Testis (tissue), 3 donors: ENCODE results near the gene ZNF804B. TPM values are rescaled to one million over a fixed set of nuclear protein-coding genes. Genes with fewer than 3 reads are reported as not detected.

Experiments
- DNase-seq: peaks from one replicate; pipeline ENCODE4 v3.0.0-alpha.2; 2019
- H3K27ac ChIP-seq, 2 donors: fragments of 200-600 bp; sonication (generic); one replicate each; pipeline ENCODE4 v1.5.1; 2019
- H3K27me3 ChIP-seq: fragments of 200-600 bp; sonication (generic); one replicate; pipeline ENCODE4 v1.5.1; 2019
- H3K36me3 ChIP-seq: fragments of 200-600 bp; sonication (generic); one replicate; pipeline ENCODE4 v1.5.1; 2017; ENCODE audit warnings: low read depth; ENCODE audit errors: missing control alignments
- H3K4me1 ChIP-seq: fragments of 200-600 bp; sonication (generic); one replicate; pipeline ENCODE4 v1.5.1; 2019
- H3K4me3 ChIP-seq, 2 donors: fragments of 200-600 bp; sonication (generic); one replicate each; pipeline ENCODE4 v1.5.1; 2017 to 2019
- H3K9me3 ChIP-seq: fragments of 200-600 bp; sonication (generic); one replicate; pipeline ENCODE4 v1.5.1; 2017
- CTCF ChIP-seq, 3 experiments: fragments of 450-650 bp in 2 of 3; fragments of 200-600 bp in 1 of 3; sonication (generic) in 1 of 3; IDR thresholded peaks; one replicate each; pipeline ENCODE4 v1.5.1; 2016 to 2019; ENCODE audit warnings: antibody characterized with exemption in 3 of 3, mild to moderate bottlenecking in 2 of 3, moderate library complexity in 1 of 3
- POLR2A ChIP-seq: fragments of 450-650 bp; IDR thresholded peaks from one replicate; pipeline ENCODE4 v1.6.1; 2017; ENCODE audit warnings: antibody characterized with exemption, mild to moderate bottlenecking, moderate library complexity
- WGBS, 2 donors: methylation state at CpG; one replicate each; pipeline ENCODE4 v1.1.5; 2018; 5-methylcytosine and 5-hydroxymethylcytosine counted together
- intact Hi-C: fragments of 100-400 bp; cut with DNase I; formaldehyde crosslinking; loops from one replicate; pipeline ENCODE4 v1.15.1; 2023; ENCODE audit warnings: low total_unique reads
- polyA plus RNA-seq: library from polyadenylated mRNA; stranded (reverse); fragments of 350-450 nt; fragmentation: Illumina TruSeq; extraction: RNeasy Lipid Tissue Mini Kit (QIAGEN cat#74804); gene quantifications from one replicate; pipeline ENCODE4 v1.2.3, GENCODE V29; 2014; ENCODE audit warnings: low read depth, low replicate concordance; ENCODE audit not compliant: insufficient read depth
- small RNA-seq, 2 donors: library from RNA; depleted of rRNA; stranded (forward); fragments of <200 nt; gene quantifications; one replicate each; pipeline ENCODE3, GENCODE V24; 2016
- total RNA-seq, 2 donors: library from RNA; depleted of rRNA; stranded (reverse); fragments of >200 nt; gene quantifications; one replicate each; pipeline ENCODE4 v1.2.3, GENCODE V29; 2016

ZNF804B gene
- total and polyA plus RNA-seq, 3 donors from 2014 or later, result 0.39 to 0.43 TPM; not detected in 1

GRCh38 chr7:89377219-89377618 is 617.7 kb downstream of the ZNF804B start:
- no peak overlapping the region for H3K4me3 ChIP-seq
- no peaks in the 10 kb centered on the region for H3K36me3 ChIP-seq
- no peak for TF ChIP-seq CTCF (IDR thresholded peaks at IDR 0.05)
- TF ChIP-seq POLR2A, result no peak
- H3K27ac ChIP-seq, result no peak overlapping the region
- DNase-seq, result no peak
- no peaks in the 10 kb centered on the region for H3K27me3 ChIP-seq
- H3K9me3 ChIP-seq, result no peaks in the 10 kb centered on the region
- H3K4me1 ChIP-seq, result peaks cover 7% of the 10 kb centered on the region
- intact Hi-C loops, result no loop called here
- 89 to 92% methylated on average over 3 of the region's 3 CpGs for WGBS, 2 donors

- DNase-seq, result no peak
- Histone ChIP-seq H3K36me3 (no peaks in the 10 kb centered on the region), H3K4me3 (no peak overlapping the region), H3K27ac (no peak overlapping the region), H3K27me3 (no peaks in the 10 kb centered on the region), H3K9me3 (no peaks in the 10 kb centered on the region), H3K4me1 (no peaks in the 10 kb centered on the region)
- WGBS, 2 donors, result 89 to 92% methylated on average over 1 of the region's 1 CpG
- no peak for TF ChIP-seq POLR2A
- TF ChIP-seq CTCF (IDR thresholded peaks at IDR 0.05), result no peak
- intact Hi-C loops, result no loop called here
Observed at GRCh38 chr7:89385411-89385810, 625.9 kb downstream of the ZNF804B start.

Small RNA genes within 50 kb of the gene (small RNA-seq; reads per million reads assigned to genes)
- gene AC002127.1, result 0 reads per million in 2 donors

Other genes starting within 250 kb of the ZNF804B start
- 10 to 100 TPM in 1 of 2 donors, 1 to 10 TPM in 1; 8.9 to 23.9 TPM for gene TEX47, start 36.0 kb downstream of the ZNF804B start, total RNA-seq
- 74.7 TPM for gene TEX47, start 36.0 kb downstream of the ZNF804B start, polyA plus RNA-seq